HTR-8/SVneo (cell line): Measurements from ENCODE around the gene SNAPC1.
A peak's percentile ranks its signal among the peaks of the same experiment; 100 is the strongest.
"Not testable (repeated sequence)": the region's sequence is repeated elsewhere in the genome, so short reads cannot be mapped to it uniquely, and the experiment has no call there.

ENCODE experiments used
- DNase-seq: peaks from one replicate; pipeline ENCODE4 v3.0.0; 2011; ENCODE audit warnings: low spot score, mixed read lengths; ENCODE audit not compliant: insufficient read length
- FAIRE-seq: peaks from 2 replicates; lab custom pipeline; 2011; peaks lifted over from hg19 to GRCh38; lab: Jason Lieb, UNC

Gene SNAPC1

GRCh38 chr14:61761959-61762786, at the start of gene SNAPC1:
Gene SNAPC1, plus strand, starts transcription at chr14:61762420. Its CDS starts 41 bp downstream, at chr14:61762461.
- DNase-seq (peak; percentile 100), FAIRE-seq (peak; percentile 100)

DNA sequence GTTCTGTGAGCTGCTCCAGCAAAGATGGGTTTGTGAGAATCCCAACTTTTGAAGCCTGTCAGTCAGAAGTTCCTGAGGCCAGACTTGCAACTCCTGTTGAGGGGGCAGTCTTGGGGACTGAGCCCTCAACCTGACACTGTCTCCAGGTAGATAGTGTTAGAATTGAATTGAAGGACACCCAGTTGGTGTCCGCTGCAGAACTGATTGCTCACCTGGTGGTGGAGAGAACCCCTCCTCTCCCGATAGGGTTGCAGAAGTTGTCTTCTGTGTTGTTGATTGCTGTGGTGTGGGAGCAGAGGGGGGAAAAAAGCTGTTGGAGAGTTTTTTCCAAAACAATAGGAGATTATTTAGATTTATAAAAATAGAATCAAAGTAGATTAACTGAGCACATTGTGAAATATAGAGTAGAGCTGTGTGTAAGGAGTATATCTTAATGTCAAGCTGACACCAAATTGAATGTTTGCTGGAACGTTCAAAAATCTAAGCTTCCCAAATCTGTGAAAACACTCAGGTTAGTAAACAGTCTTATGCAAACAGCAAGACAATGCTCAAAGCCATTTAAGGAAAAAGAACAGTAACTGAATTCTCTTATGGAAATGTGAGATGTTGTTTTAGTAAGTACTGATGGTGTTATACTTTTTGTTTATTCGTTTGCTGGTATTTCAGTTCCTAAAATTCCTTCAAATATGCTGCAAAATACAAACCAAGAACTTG, 48.3 kb upstream of the SNAPC1 start:
- DNase-seq (no peak), FAIRE-seq (peak; percentile 55)

DNA sequence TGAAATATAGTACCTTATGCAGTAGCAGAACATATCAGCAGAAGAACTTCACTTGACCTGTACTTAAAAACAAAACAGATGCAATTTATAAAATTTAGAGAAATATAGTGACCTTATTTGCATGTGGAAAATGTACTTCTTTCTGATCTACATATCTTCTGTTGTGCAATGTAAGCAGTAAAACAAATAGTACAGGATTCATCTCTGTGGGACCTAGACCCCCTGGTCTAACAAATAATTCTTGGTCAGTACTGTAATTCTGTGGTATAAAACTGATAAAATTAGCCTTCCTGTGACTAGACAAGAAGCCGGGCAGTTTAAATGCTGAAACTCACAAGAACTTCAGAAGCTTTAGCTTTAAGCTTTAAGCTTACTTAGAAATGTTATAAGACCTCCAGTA, 45.3 kb upstream of the SNAPC1 start:
- FAIRE-seq (no peak), DNase-seq (no peak)

- no peak for DNase-seq
- FAIRE-seq: peak; percentile 76
These were observed 44.2 kb upstream of the SNAPC1 start for GRCh38 chr14:61718039-61718438.

- DNase-seq (no peak), FAIRE-seq (peak; percentile 99)
These were observed 42.6 kb upstream of the SNAPC1 start for GRCh38 chr14:61719344-61720293.

GRCh38 chr14:61720294-61720661, 41.9 kb upstream of the SNAPC1 start:
- DNase-seq (no peak), FAIRE-seq (peak; percentile 94)

GRCh38 chr14:61720741-61721140, 41.5 kb upstream of the SNAPC1 start:
- DNase-seq: no peak
- no peak for FAIRE-seq

DNA sequence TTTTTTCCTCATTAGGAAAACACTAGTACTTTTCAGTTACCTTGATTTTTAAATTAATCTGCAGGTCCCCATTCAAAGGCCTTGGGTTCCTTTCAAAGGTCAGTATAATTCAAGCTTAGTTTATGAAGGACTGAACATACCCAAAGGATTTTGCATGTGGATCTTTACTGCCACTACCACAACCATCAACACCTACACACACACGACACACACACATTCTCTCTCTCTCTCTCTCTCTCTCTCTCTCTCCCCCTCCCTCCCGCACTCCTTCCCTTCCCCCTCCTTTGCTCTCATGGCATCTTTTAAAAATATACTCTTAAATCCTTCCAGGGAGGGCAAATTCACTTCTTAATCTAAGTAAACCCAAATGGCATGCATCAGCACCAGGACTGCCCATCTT, 38.1 kb upstream of the SNAPC1 start:
- DNase-seq: no peak
- peak; percentile 94 for FAIRE-seq

DNA sequence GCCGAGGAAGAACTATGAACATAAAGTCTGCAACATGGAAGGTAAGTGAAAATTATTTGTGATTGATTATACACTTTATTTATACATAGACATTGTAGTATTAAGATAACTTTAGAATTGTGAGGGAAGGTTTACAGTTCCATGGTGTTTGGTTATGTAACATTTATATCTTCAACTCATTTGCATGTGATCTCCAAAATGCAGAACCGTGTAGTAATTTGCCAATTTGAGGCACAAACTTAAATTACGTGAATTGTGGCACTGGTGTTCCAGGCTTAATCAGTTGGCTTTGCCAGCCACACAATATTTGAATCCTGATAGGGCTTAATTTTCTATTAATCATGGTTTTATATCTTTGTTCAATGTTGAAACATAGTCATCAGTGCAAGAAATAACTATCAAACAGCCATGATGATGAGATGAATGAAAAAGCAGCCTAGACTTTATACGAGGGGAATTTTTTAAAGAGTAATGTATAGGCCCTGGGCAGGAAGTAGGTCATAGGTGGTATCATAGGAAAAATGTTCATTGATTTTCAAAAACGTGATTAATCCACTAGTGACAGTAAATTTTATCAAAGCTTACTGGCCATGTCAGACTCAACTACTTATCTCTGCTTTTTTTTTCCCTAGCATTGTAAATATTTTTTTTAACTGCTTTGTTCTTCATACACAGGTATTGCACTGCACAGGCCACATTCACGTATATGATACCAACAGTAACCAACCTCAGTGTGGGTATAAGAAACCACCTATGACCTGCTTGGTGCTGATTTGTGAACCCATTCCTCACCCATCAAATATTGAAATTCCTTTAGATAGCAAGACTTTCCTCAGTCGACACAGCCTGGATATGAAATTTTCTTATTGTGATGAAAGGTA, 35.2 kb upstream of the SNAPC1 start:
- DNase-seq (no peak), FAIRE-seq (no peak)

GRCh38 chr14:61730756-61731373, 31.4 kb upstream of the SNAPC1 start:
- FAIRE-seq (no peak), DNase-seq (no peak)

DNA sequence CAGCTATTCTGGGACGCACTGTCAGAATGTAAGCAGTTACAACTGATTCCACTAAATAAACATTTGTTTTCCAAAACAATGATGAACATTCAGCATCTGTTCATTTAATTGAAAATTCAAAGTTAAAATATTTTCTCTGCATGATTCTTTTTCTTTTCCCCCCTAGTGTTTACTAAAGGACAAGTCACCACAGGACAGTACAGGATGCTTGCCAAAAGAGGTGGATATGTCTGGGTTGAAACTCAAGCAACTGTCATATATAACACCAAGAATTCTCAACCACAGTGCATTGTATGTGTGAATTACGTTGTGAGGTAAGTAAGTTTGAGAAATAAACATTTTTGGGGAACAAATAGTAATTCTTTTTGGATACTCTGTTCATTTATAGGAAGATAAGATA, 28.2 kb upstream of the SNAPC1 start:
- DNase-seq: no peak
- no peak for FAIRE-seq

DNA sequence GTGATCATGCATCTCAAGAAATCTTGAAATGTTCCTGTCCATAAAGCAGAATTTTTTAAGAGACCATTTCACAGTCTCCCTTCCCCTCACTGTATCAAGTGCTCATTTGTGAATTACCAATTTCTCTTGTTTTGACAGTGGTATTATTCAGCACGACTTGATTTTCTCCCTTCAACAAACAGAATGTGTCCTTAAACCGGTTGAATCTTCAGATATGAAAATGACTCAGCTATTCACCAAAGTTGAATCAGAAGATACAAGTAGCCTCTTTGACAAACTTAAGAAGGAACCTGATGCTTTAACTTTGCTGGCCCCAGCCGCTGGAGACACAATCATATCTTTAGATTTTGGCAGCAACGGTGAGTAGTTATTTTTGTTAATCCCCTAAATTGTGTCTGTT, 25.5 kb upstream of the SNAPC1 start:
- FAIRE-seq (no peak), DNase-seq (no peak)

GRCh38 chr14:61737915-61738314, 24.3 kb upstream of the SNAPC1 start:
- DNase-seq (no peak), FAIRE-seq (no peak)

GRCh38 chr14:61739133-61739532, 23.1 kb upstream of the SNAPC1 start:
- FAIRE-seq (no peak), DNase-seq (no peak)

GRCh38 chr14:61742371-61742770, 19.8 kb upstream of the SNAPC1 start:
- FAIRE-seq (no peak), DNase-seq (no peak)

DNA sequence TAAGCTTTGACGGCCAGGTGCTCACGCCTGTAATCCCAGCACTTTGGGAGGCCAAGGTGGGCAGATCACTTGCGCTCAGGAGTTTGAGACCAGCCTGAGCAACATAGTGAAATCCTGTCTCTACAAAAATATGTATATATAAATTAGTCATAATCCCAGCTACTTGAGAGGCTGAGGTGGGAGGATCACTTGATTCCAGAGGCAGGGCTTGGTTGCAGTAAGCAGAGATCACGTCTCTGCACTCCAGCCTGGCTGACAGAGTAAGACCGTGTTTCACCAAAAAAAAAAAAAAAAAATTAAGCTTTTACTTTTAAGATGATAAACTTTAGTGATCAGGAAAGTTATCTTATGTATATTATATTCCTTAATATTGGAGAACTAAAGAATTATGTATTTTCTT, 18.0 kb upstream of the SNAPC1 start:
- DNase-seq: no peak
- no peak for FAIRE-seq

GRCh38 chr14:61746346-61746745, 15.9 kb upstream of the SNAPC1 start:
- not testable (repeated sequence) for DNase-seq, FAIRE-seq

DNA sequence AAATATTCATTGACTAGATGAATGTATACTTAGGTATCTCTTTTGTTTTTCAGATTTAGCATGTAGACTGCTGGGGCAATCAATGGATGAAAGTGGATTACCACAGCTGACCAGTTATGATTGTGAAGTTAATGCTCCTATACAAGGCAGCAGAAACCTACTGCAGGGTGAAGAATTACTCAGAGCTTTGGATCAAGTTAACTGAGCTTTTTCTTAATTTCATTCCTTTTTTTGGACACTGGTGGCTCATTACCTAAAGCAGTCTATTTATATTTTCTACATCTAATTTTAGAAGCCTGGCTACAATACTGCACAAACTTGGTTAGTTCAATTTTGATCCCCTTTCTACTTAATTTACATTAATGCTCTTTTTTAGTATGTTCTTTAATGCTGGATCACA, 15.3 kb upstream of the SNAPC1 start:
- DNase-seq: no peak
- FAIRE-seq: peak; percentile 98

DNA sequence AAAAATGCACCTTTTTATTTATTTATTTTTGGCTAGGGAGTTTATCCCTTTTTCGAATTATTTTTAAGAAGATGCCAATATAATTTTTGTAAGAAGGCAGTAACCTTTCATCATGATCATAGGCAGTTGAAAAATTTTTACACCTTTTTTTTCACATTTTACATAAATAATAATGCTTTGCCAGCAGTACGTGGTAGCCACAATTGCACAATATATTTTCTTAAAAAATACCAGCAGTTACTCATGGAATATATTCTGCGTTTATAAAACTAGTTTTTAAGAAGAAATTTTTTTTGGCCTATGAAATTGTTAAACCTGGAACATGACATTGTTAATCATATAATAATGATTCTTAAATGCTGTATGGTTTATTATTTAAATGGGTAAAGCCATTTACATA, 14.9 kb upstream of the SNAPC1 start:
- no peak for DNase-seq
- no peak for FAIRE-seq
